Activated naive CD4-positive, alpha-beta T cell treated with anti-CD3 and anti-CD28 coated beads for 36 hours (primary cell): ENCODE results near the gene CELF2. TPM values are rescaled to one million over a fixed set of nuclear protein-coding genes. Genes with fewer than 3 reads are reported as not detected.

Experiments
- CTCF ChIA-PET: fragments of 350-600 bp; sonication (Branson Sonifier 250); formaldehyde crosslinking; loops from one replicate; lab custom pipeline; 2021; ENCODE audit warnings: antibody characterized with exemption; lab: Charles Lee
- DNase-seq: peaks from one replicate; pipeline ENCODE4 v3.0.0-alpha.2; 2020
- H3K27ac Mint-ChIP-seq: one replicate; pipeline ENCODE4 v1.8.0; 2021; ENCODE audit warnings: mild to moderate bottlenecking, mixed read lengths
- H3K27me3 Mint-ChIP-seq: one replicate; pipeline ENCODE4 v1.8.0; 2021; ENCODE audit warnings: low read depth, mixed read lengths
- H3K36me3 Mint-ChIP-seq: one replicate; pipeline ENCODE4 v1.8.0; 2021; ENCODE audit warnings: low read depth, mixed read lengths
- H3K4me1 Mint-ChIP-seq: one replicate; pipeline ENCODE4 v1.8.0; 2021; ENCODE audit warnings: low read depth, mixed read lengths
- H3K4me3 Mint-ChIP-seq: one replicate; pipeline ENCODE4 v1.8.0; 2021; ENCODE audit warnings: mild to moderate bottlenecking, moderate library complexity, mixed read lengths
- H3K9me3 Mint-ChIP-seq: one replicate; pipeline ENCODE4 v1.8.0; 2021; ENCODE audit warnings: mixed read lengths
- intact Hi-C: fragments of 100-400 bp; cut with micrococcal nuclease; formaldehyde crosslinking; loops from one replicate; pipeline ENCODE4 v1.15.1; 2023
- total RNA-seq, 2 experiments: library from RNA; stranded (reverse); gene quantifications; one replicate each; pipeline ENCODE4 v1.2.3, GENCODE V29; 2021

The CELF2 gene
- total RNA-seq, 2 experiments from 2014 or later = 68.2 to 72.2 TPM

- CTCF ChIA-PET = interaction anchor here (0.7 to 8.7 kb wide), 4 partner anchors 11 to 49 kb away, joined by 3 to 99 read pairs (median 6); no protein-coding TSS in a partner anchor
- Mint-ChIP-seq H3K27me3 (no peaks in the 10 kb centered on the region), H3K4me3 (no peak overlapping the region), H3K36me3 (peaks cover 13% of the 10 kb centered on the region), H3K27ac (no peak overlapping the region), H3K9me3 (no peaks in the 10 kb centered on the region), H3K4me1 (peaks cover 13% of the 10 kb centered on the region)
- no peak for DNase-seq
- intact Hi-C loops = no loop called here
Measured at GRCh38 chr10:11167233-11167966, 149.7 kb downstream of the CELF2 start.

DNA sequence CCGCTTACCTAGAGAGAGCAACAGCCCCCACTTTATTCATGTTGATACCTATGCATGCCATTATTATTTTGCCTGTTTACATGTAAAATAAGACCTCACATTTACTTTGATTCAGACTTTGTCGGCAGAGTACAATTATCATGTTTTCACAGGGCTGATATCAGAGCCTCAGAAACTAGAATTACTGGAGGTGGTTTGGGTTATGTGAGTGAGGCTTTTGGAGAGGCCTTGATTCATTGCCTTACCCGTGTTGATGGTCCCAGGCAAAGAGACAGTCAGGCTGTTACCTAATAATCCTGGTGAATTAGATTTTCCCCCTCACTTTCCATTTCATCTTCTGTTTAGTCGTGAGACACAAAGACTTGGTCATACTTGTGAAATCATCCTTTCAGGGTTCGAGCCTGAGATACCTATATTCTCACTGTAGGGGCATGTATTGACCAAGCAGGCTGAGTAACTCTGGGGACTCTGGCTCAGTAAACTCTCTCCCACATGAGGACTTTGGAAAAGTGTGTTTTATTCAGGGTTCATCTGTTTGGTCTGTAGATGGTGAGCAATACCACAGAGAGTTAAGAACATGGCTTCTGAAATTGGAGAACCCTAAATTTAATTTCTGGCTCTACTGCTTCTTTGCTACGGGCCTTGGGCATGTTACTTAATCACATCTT, 150.9 kb downstream of the CELF2 start:
- CTCF ChIA-PET = interaction anchor here (0.8 to 8.7 kb wide), 5 partner anchors 10 to 102 kb away, joined by 3 to 99 read pairs (median 5); no protein-coding TSS in a partner anchor
- DNase-seq = no peak
- Mint-ChIP-seq H3K27ac (no peak overlapping the region), H3K4me3 (no peak overlapping the region), H3K9me3 (no peaks in the 10 kb centered on the region), H3K36me3 (peaks cover 20% of the 10 kb centered on the region), H3K27me3 (no peaks in the 10 kb centered on the region), H3K4me1 (peaks cover 15% of the 10 kb centered on the region)
- intact Hi-C loops = no loop called here

- CTCF ChIA-PET = interaction anchor here (0.8 to 8.7 kb wide), 4 partner anchors 9 to 63 kb away, joined by 4 to 99 read pairs (median 6); no protein-coding TSS in a partner anchor
- H3K27ac Mint-ChIP-seq = no peak overlapping the region
- H3K9me3 Mint-ChIP-seq = no peaks in the 10 kb centered on the region
- peaks cover 29% of the 10 kb centered on the region for H3K4me1 Mint-ChIP-seq
- peaks cover 30% of the 10 kb centered on the region for H3K36me3 Mint-ChIP-seq
- no peaks in the 10 kb centered on the region for H3K27me3 Mint-ChIP-seq
- intact Hi-C loops = loop anchor here (1.0 to 10.0 kb wide), 4 partner anchors 8 to 955 kb away; partner anchors contain the start of genes SEC61A2 and UPF2
- H3K4me3 Mint-ChIP-seq = no peak overlapping the region
- DNase-seq = no peak
Measured at GRCh38 chr10:11169976-11170375, 152.3 kb downstream of the CELF2 start.

- DNase-seq = no peak
- intact Hi-C loops = loop anchor here (1.0 to 10.0 kb wide), 4 partner anchors 8 to 954 kb away; partner anchors contain the start of genes SEC61A2 and UPF2
- H3K27me3 Mint-ChIP-seq = no peaks in the 10 kb centered on the region
- H3K27ac Mint-ChIP-seq = no peak overlapping the region
- CTCF ChIA-PET = interaction anchor here (0.6 to 8.7 kb wide), 2 partner anchors 23 to 64 kb away, joined by 4 to 99 read pairs; no protein-coding TSS in a partner anchor
- H3K4me1 Mint-ChIP-seq = peaks cover 35% of the 10 kb centered on the region
- H3K9me3 Mint-ChIP-seq = no peaks in the 10 kb centered on the region
- no peak overlapping the region for H3K4me3 Mint-ChIP-seq
- peaks cover 35% of the 10 kb centered on the region for H3K36me3 Mint-ChIP-seq
Measured at GRCh38 chr10:11170574-11170973, 152.9 kb downstream of the CELF2 start.

- H3K4me1 Mint-ChIP-seq = peaks cover 41% of the 10 kb centered on the region
- peaks cover 37% of the 10 kb centered on the region for H3K36me3 Mint-ChIP-seq
- H3K27me3 Mint-ChIP-seq = no peaks in the 10 kb centered on the region
- H3K4me3 Mint-ChIP-seq = no peak overlapping the region
- no peak overlapping the region for H3K27ac Mint-ChIP-seq
- peak; percentile 80 for DNase-seq
- intact Hi-C loops = loop anchor here (1.0 to 10.0 kb wide), 5 partner anchors 7 to 954 kb away; partner anchors contain the start of genes SEC61A2 and UPF2
- no peaks in the 10 kb centered on the region for H3K9me3 Mint-ChIP-seq
- CTCF ChIA-PET = interaction anchor here (0.6 to 8.7 kb wide), 2 partner anchors 24 to 63 kb away, joined by 4 to 99 read pairs; no protein-coding TSS in a partner anchor
Measured at GRCh38 chr10:11170993-11171851, 153.6 kb downstream of the CELF2 start.

GRCh38 chr10:11173042-11173441, 155.4 kb downstream of the CELF2 start:
- no peaks in the 10 kb centered on the region for H3K27me3 Mint-ChIP-seq
- intact Hi-C loops = loop anchor here (10.0 kb wide), 3 partner anchors 412 to 952 kb away; partner anchors contain the start of genes SEC61A2 and UPF2
- peaks cover 57% of the 10 kb centered on the region for H3K4me1 Mint-ChIP-seq
- peak overlapping the region; percentile 75 for H3K4me3 Mint-ChIP-seq
- DNase-seq = no peak
- CTCF ChIA-PET = interaction anchor here (1.1 to 2.3 kb wide), 2 partner anchors 10 to 61 kb away, joined by 3 to 7 read pairs; no protein-coding TSS in a partner anchor
- H3K27ac Mint-ChIP-seq = no peak overlapping the region
- H3K9me3 Mint-ChIP-seq = no peaks in the 10 kb centered on the region
- H3K36me3 Mint-ChIP-seq = peaks cover 32% of the 10 kb centered on the region

DNA sequence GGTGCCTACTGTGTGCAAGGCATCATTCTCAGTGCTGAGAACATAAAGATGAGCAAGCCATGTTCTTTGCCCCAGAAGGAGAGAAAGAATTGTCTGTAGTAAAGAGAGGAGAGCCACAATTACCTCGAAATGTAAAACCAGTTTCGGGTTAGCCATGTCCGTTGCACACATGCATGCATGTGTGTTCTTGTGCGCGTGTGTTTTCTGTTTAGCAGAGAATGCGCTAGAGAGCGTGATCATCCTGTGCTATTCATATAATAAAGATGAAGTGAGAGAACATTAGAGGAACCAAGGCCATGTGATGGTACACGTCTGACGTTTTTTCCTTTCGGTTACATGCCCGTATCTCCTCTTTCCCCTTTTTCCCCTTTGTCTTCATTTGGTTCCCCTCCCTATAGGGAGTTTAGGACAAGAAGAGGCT, 158.2 kb downstream of the CELF2 start:
- Mint-ChIP-seq H3K27ac (no peak overlapping the region), H3K27me3 (no peaks in the 10 kb centered on the region), H3K4me3 (peak overlapping the region; percentile 82), H3K36me3 (peaks cover 47% of the 10 kb centered on the region), H3K9me3 (no peaks in the 10 kb centered on the region), H3K4me1 (peaks cover 75% of the 10 kb centered on the region)
- CTCF ChIA-PET = interaction anchor here (1.2 to 2.0 kb wide), 3 partner anchors 26 to 95 kb away, joined by 5 to 10 read pairs (median 7); no protein-coding TSS in a partner anchor
- DNase-seq = peak; percentile 57
- intact Hi-C loops = loop anchor here (2.0 to 10.0 kb wide), 4 partner anchors 297 to 949 kb away; partner anchors contain the start of genes SEC61A2 and UPF2

GRCh38 chr10:11176746-11177145, 159.1 kb downstream of the CELF2 start:
- H3K27ac Mint-ChIP-seq = no peak overlapping the region
- peak; percentile 71 for DNase-seq
- peaks cover 84% of the 10 kb centered on the region for H3K4me1 Mint-ChIP-seq
- H3K9me3 Mint-ChIP-seq = no peaks in the 10 kb centered on the region
- CTCF ChIA-PET = interaction anchor here (0.7 to 1.1 kb wide), 4 partner anchors 49 to 93 kb away, joined by 3 to 5 read pairs (median 3); no protein-coding TSS in a partner anchor
- H3K36me3 Mint-ChIP-seq = peaks cover 53% of the 10 kb centered on the region
- H3K4me3 Mint-ChIP-seq = peak overlapping the region; percentile 82
- no peaks in the 10 kb centered on the region for H3K27me3 Mint-ChIP-seq
- intact Hi-C loops = loop anchor here (2.0 to 10.0 kb wide), 4 partner anchors 296 to 948 kb away; partner anchors contain the start of genes SEC61A2 and UPF2

DNA sequence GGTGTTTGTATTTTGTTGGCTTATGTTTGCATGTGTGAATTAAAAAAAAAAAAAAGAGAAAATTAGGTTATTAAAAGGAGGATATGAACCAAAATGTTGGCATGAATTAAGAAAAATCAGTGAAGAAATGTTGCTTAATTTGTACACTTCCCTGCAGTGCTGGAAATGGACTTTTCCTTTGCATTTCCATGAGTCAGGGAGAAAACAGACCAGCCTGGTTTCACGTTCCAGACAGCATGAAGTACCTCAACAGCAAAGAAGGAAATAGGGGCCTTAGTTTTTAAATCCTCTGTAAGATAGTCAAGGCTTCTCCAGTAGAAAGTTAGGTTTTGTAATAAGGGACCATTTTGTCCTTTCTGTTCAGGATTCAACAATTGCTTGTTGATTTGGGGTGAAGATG, 159.7 kb downstream of the CELF2 start:
- no peaks in the 10 kb centered on the region for H3K9me3 Mint-ChIP-seq
- CTCF ChIA-PET = interaction anchor here (0.7 to 2.3 kb wide), 3 partner anchors 11 to 92 kb away, joined by 3 to 10 read pairs (median 5); no protein-coding TSS in a partner anchor
- peaks cover 57% of the 10 kb centered on the region for H3K36me3 Mint-ChIP-seq
- H3K4me1 Mint-ChIP-seq = peaks cover 89% of the 10 kb centered on the region
- H3K27ac Mint-ChIP-seq = no peak overlapping the region
- H3K27me3 Mint-ChIP-seq = no peaks in the 10 kb centered on the region
- DNase-seq = no peak
- intact Hi-C loops = loop anchor here (2.0 to 10.0 kb wide), 4 partner anchors 295 to 947 kb away; partner anchors contain the start of genes SEC61A2 and UPF2
- H3K4me3 Mint-ChIP-seq = peak overlapping the region; percentile 82

DNA sequence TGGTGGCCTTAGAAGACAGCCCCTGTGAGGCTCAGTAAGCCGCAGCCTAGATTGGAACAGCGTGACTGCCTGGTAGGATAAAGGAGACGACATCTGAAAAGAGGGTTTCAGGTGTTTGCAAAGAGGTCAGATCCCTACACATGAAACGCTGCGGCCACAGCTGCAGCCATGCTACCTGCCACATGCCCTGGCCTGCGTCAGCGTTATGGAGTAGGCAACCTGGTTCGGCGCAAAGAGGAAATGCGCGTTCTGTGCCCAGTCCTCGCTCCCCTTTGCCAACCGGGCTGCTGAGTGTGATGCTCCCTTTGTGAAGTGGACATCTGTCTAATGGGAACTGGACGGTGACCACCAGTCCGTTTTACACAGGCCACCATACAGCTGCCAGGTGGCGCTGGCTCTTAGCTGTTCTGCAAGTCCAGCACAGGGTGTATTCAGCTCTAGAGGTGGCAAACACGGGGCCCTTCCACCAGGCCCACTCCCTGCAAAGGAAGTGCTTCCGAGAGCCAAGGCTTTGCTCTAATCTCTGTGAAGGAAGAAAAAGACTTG, 160.3 kb downstream of the CELF2 start:
- H3K4me1 Mint-ChIP-seq = peaks cover 90% of the 10 kb centered on the region
- CTCF ChIA-PET = interaction anchor here (0.7 to 2.8 kb wide), 6 partner anchors 9 to 93 kb away, joined by 3 to 13 read pairs (median 9); no protein-coding TSS in a partner anchor

More for the DNA sequence above, 160.3 kb downstream of the CELF2 start:
- H3K36me3 Mint-ChIP-seq = peaks cover 62% of the 10 kb centered on the region
- DNase-seq = peak; percentile 64
- intact Hi-C loops = loop anchor here (1.0 to 10.0 kb wide), 10 partner anchors 8 to 947 kb away; partner anchors contain the start of genes SEC61A2 and UPF2
- peak overlapping the region; percentile 82 for H3K4me3 Mint-ChIP-seq
- no peak overlapping the region for H3K27ac Mint-ChIP-seq
- no peaks in the 10 kb centered on the region for H3K9me3 Mint-ChIP-seq
- no peaks in the 10 kb centered on the region for H3K27me3 Mint-ChIP-seq
